Epithelial cell of proximal tubule (primary cell): ENCODE results near the gene INPP5A. TPM values are rescaled to one million over a fixed set of nuclear protein-coding genes. Genes with fewer than 3 reads are reported as not detected.

Source experiments
- DNase-seq: peaks from one replicate; pipeline ENCODE4 v3.0.0-alpha.2; 2011; ENCODE audit warnings: low read depth
- H3K4me3 ChIP-seq: 2 replicates; pipeline ENCODE4 v1.5.1; 2011; ENCODE audit warnings: low read depth, mild to moderate bottlenecking, low read length
- CTCF ChIP-seq: conservative IDR thresholded peaks from 2 replicates; pipeline ENCODE4 v1.5.1; 2012; ENCODE audit warnings: low read depth, mild to moderate bottlenecking, low read length
- total RNA-seq: library from RNA; depleted of rRNA; stranded (reverse); fragments of >200 nt; gene quantifications from 2 replicates; pipeline ENCODE4 v1.2.3, GENCODE V29; 2015

Gene INPP5A
- total RNA-seq, 1 donor from 2014 or later: 30.4 TPM

DNA sequence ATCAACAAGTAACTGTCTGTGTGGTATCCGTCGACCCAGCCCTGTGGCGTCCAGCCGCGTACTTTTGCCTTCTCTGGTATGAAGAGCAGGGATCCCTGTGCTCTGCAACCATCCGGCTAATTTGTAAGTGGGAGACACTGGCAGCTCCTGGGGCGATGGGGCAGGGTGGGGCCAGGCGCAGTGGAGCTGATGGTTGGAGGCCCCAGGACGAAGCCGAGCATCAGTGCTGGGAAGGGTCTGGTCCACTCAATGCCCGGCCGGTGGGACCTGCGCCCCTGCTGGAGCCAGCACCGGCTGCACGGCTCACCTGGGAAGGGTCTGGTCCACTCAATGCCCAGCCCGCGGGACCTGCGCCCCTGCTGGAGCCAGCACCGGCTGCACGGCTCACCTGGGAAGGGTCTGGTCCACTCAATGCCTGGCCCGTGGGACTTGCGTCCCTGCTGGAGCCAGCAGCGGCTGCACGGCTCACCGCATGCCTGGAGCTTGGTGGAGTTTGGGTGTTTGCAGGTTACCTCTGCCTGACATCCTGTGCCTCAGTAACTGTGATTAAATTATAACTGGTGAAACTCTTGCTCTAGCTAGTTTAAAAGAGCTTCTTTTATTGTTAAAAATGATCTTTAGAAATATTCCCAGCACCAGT lies 152.3 kb downstream of the INPP5A start:
- no peak overlapping the region for H3K4me3 ChIP-seq
- no peak for TF ChIP-seq CTCF
- no peak for DNase-seq

GRCh38 chr10:132690401-132690800 lies 152.8 kb downstream of the INPP5A start:
- no peak for DNase-seq
- TF ChIP-seq CTCF: no peak
- H3K4me3 ChIP-seq: no peak overlapping the region

DNA sequence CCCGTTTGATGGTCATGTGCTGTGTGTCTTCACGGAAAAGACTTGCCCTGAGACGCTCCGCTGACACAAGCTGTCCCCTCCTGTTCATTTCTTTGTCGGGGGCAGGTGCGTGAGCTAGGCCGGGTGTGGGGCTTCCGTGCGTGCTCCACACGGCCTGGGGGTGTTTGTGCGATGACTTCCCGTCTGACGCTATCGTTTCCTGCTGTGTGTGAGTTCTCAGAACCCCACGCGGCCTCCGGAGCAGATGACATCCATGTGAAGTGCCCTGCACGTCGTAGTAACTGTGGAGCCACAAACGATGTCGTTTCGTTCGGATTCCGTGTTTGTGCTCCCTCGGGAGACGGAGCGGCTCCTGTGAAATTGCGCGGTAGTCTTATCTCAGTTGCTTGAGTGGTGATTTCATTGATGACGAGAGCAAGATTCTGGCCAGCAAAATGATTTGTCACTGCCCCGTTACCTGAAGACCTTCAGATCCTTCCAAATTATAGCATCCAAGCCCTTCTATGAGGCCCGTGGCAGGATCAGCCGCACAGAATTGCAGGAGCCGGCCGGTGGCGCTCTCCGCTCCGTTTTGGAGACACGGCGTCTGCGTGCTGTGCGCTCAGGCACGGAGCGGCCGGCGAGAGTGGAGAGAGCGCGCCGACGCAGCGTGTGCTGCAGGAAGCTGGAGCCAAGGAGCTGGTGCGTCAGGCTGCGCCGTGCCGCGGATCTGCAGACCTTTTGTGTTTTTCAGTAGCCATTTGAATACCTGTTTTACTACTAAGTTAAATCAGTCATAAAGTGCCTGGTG lies 153.4 kb downstream of the INPP5A start:
- TF ChIP-seq CTCF: no peak
- no peak overlapping the region for H3K4me3 ChIP-seq
- DNase-seq: no peak

DNA sequence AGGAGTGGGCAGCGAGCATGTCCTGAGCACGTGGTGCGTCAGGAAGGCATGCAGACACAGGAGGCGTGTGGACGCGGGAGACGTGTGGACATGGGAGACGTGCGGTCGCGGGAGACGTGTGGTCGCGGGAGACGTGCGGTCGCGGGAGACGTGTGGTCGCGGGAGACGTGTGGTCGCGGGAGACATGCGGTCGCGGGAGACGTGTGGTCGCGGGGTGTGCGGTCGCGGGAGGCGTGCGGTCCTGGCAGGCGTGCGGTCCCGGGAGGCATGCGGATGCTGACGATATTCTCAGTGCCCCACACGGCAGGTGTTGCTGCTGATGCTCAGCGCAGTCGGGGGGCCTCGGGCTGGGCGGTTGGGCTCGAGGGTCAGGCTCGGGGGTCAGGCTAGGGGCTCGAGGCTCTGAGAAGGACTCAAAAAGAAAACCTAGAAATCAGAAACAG lies 154.1 kb downstream of the INPP5A start:
- TF ChIP-seq CTCF: no peak
- DNase-seq: no peak
- no peak overlapping the region for H3K4me3 ChIP-seq

DNA sequence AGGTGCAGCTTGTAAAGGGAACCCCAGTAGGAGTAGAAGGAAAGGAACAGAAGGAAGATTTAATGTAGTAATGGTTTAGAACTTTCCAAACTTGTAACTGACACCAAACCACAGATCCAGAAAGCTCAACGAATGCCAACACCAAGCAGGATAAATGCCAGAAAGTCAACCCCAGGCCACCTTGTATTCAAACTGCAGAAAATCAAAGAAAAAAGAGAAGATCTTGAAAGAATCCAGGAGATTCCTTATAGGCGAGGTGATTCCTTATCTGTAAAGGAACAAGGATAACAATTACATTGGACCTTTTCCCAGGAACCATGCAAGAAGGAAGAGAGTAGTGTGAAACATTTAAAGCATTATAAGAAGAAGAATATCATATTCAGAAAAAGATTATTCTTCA lies 154.7 kb downstream of the INPP5A start:
- H3K4me3 ChIP-seq: no peak overlapping the region
- no peak for DNase-seq
- no peak for TF ChIP-seq CTCF

GRCh38 chr10:132693676-132694075 lies 156.1 kb downstream of the INPP5A start:
- H3K4me3 ChIP-seq: no peak overlapping the region
- TF ChIP-seq CTCF: no peak
- DNase-seq: no peak
